GM13977 (cell line): ENCODE data around the gene GNL1.

Experiments
- DNase-seq: peaks from one replicate; pipeline ENCODE4 v3.0.0; 2012; ENCODE audit warnings: low spot score
- CTCF ChIP-seq: IDR thresholded peaks from 2 replicates; pipeline ENCODE4 v1.5.1; 2012; ENCODE audit warnings: mild to moderate bottlenecking, control low read depth; ENCODE audit not compliant: insufficient read depth; ENCODE audit errors: extremely low read depth, missing control alignments
- in situ Hi-C: fragments of 300-500 bp; cut with MboI; formaldehyde crosslinking; loops from one replicate; pipeline ENCODE4 v1.12.0; 2022; ENCODE audit warnings: low sequenced_read_pairs, low pct_unique_long_range_greater_than_20kb, mixed read lengths, inconsistent platforms; ENCODE audit not compliant: unreplicated experiment

GNL1 gene

GRCh38 chr6:30547454-30547853, 8.8 kb downstream of the GNL1 start:
- DNase-seq: no peak
- in situ Hi-C loops: no loop called here

GRCh38 chr6:30544666-30545272, 11.5 kb downstream of the GNL1 start:
- TF ChIP-seq CTCF: peak; percentile 62
- in situ Hi-C loops: no loop called here
- peak; percentile 56 for DNase-seq

More at GRCh38 chr6:30547454-30547853, 8.8 kb downstream of the GNL1 start:
- TF ChIP-seq CTCF: no peak

- in situ Hi-C loops: no loop called here
- no peak for DNase-seq
- no peak for TF ChIP-seq CTCF
Observed at GRCh38 chr6:30543821-30544220, 12.5 kb downstream of the GNL1 start.

GRCh38 chr6:30542915-30543314, 13.4 kb downstream of the GNL1 start:
- in situ Hi-C loops: no loop called here
- no peak for DNase-seq
- no peak for TF ChIP-seq CTCF

- TF ChIP-seq CTCF: no peak
Observed at GRCh38 chr6:30542404-30542725, 13.9 kb downstream of the GNL1 start.

GRCh38 chr6:30541515-30542403, 14.5 kb downstream of the GNL1 start:
- DNase-seq: peak; percentile 76
- in situ Hi-C loops: no loop called here
- TF ChIP-seq CTCF: peak; percentile 98

More at GRCh38 chr6:30542404-30542725, 13.9 kb downstream of the GNL1 start:
- no peak for DNase-seq
- in situ Hi-C loops: no loop called here
